OCI-LY3 (cell line): ENCODE results near the gene BCAS2.

Source experiments
- H2AFZ ChIP-seq: fragments of 200-600, 300-600 bp; shearing (Covaris generic); 2 replicates; pipeline ENCODE4 v1.6.0; 2014; ENCODE audit warnings: antibody characterized with exemption, low read depth, low read length
- H3K27ac ChIP-seq: fragments of 200-600, 300-600 bp; sonication (generic); 2 replicates; pipeline ENCODE4 v1.5.1; 2014; ENCODE audit warnings: mild to moderate bottlenecking, low read length, moderate library complexity, mixed read lengths
- H3K27me3 ChIP-seq: fragments of 200-600, 300-600 bp; sonication (generic); 2 replicates; pipeline ENCODE4 v1.6.1; 2014; ENCODE audit warnings: low read depth, low read length, mixed read lengths
- H3K36me3 ChIP-seq: fragments of 200-600, 300-600 bp; sonication (generic); replicated peaks from 2 replicates; pipeline ENCODE3; 2014; ENCODE audit warnings: low read depth, low read length, mixed read lengths
- H3K4me1 ChIP-seq: fragments of 300-600, 200-600 bp; sonication (generic); 2 replicates; pipeline ENCODE4 v1.6.1; 2014; ENCODE audit warnings: low read length, mixed read lengths
- H3K4me2 ChIP-seq: fragments of 200-600, 300-600 bp; sonication (generic); 2 replicates; pipeline ENCODE4 v1.6.1; 2014; ENCODE audit warnings: low read length, mixed read lengths
- H3K4me3 ChIP-seq: fragments of 300-600, 200-600 bp; sonication (generic); 2 replicates; pipeline ENCODE4 v1.5.1; 2014; ENCODE audit warnings: antibody characterized with exemption, mild to moderate bottlenecking, low read length, moderate library complexity
- H3K79me2 ChIP-seq: fragments of 300-600, 200-600 bp; shearing (Covaris generic); 2 replicates; pipeline ENCODE4 v1.6.1; 2014; ENCODE audit warnings: mild to moderate bottlenecking, low read length, mixed read lengths
- H3K9ac ChIP-seq: fragments of 300-600, 200-600 bp; shearing (Covaris generic); 2 replicates; pipeline ENCODE4 v1.6.0; 2014; ENCODE audit warnings: mild to moderate bottlenecking, low read length, moderate library complexity
- H3K9me3 ChIP-seq: fragments of 200-600, 300-600 bp; shearing (Covaris generic); 2 replicates; pipeline ENCODE4 v1.6.1; 2014; ENCODE audit warnings: low read length, mixed read lengths; ENCODE audit not compliant: insufficient read depth
- H4K20me1 ChIP-seq: fragments of 200-600, 300-600 bp; sonication (generic); 2 replicates; pipeline ENCODE4 v1.6.1; 2016; ENCODE audit warnings: low read length, mixed read lengths; ENCODE audit not compliant: insufficient read depth
- EZH2phosphoT487 ChIP-seq: fragments of 200-600 bp; shearing (Covaris generic); IDR thresholded peaks from 2 replicates; pipeline ENCODE4 v1.6.1; 2018; ENCODE audit warnings: antibody characterized with exemption, mixed run types, low read depth
- TF ChIP-seq, protein P1 (sequence below): fragments of 200-600, 300-600 bp; sonication (generic); IDR thresholded peaks from 2 replicates; pipeline ENCODE4 v1.5.1; 2014; ENCODE audit warnings: antibody characterized with exemption, low read length, low read depth

BCAS2 gene

DNA sequence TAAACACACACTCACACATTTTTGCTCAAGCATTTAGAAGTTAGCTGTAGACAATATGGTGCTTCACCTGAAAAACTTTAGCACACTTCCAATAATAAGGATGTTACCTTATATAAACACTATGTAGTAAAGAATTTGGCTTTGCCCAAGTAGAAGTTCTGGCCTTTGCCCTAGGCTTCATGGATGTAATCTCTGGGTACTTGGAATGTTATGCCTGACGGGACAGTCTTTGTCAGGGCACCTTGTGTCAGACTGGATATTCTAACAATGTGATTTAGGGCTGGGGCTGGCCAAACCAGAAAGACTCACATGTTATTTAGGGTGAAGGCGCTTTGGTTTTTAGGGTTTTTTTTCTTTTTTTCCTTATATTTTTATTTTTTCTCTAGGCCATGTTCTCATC lies 35.6 kb downstream of the BCAS2 start:
- Histone ChIP-seq H3K9ac (no peak overlapping the region), H2AFZ (no peak overlapping the region), H3K36me3 (no peaks in the 10 kb centered on the region), H3K9me3 (no peaks in the 10 kb centered on the region), H3K4me3 (no peak overlapping the region), H3K27me3 (no peaks in the 10 kb centered on the region), H3K79me2 (no peaks in the 10 kb centered on the region), H3K4me1 (no peaks in the 10 kb centered on the region), H4K20me1 (no peaks in the 10 kb centered on the region), H3K27ac (no peak overlapping the region), H3K4me2 (no peak overlapping the region)
- TF ChIP-seq, protein P1, sequence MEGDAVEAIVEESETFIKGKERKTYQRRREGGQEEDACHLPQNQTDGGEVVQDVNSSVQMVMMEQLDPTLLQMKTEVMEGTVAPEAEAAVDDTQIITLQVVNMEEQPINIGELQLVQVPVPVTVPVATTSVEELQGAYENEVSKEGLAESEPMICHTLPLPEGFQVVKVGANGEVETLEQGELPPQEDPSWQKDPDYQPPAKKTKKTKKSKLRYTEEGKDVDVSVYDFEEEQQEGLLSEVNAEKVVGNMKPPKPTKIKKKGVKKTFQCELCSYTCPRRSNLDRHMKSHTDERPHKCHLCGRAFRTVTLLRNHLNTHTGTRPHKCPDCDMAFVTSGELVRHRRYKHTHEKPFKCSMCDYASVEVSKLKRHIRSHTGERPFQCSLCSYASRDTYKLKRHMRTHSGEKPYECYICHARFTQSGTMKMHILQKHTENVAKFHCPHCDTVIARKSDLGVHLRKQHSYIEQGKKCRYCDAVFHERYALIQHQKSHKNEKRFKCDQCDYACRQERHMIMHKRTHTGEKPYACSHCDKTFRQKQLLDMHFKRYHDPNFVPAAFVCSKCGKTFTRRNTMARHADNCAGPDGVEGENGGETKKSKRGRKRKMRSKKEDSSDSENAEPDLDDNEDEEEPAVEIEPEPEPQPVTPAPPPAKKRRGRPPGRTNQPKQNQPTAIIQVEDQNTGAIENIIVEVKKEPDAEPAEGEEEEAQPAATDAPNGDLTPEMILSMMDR: no peak
- no peak for TF ChIP-seq EZH2phosphoT487

DNA sequence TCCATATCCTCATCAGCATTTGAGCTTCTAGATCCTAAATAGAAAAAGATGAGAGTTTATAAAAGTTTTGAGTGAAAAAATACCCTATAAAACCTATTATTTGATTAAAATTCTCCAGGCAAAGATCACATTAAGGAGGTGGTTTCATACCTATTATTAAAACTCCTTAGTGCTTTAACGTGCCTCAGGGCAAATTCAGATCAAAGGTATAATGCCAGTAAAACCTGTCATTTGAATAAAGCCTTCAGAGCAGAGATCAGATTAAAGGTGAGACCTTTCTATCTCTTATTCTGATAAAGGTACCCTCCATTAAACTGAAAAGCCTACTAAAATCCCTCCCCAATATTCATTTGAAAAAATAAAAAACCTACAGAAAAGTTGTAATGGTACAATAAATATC lies 36.1 kb downstream of the BCAS2 start:
- Histone ChIP-seq H3K4me2 (no peak overlapping the region), H3K79me2 (no peaks in the 10 kb centered on the region), H3K27ac (no peak overlapping the region), H4K20me1 (no peaks in the 10 kb centered on the region), H3K9me3 (no peaks in the 10 kb centered on the region), H2AFZ (no peak overlapping the region), H3K9ac (no peak overlapping the region), H3K27me3 (no peaks in the 10 kb centered on the region), H3K4me1 (no peaks in the 10 kb centered on the region), H3K4me3 (no peak overlapping the region), H3K36me3 (no peaks in the 10 kb centered on the region)
- TF ChIP-seq EZH2phosphoT487: no peak
- TF ChIP-seq, protein P1: no peak

DNA sequence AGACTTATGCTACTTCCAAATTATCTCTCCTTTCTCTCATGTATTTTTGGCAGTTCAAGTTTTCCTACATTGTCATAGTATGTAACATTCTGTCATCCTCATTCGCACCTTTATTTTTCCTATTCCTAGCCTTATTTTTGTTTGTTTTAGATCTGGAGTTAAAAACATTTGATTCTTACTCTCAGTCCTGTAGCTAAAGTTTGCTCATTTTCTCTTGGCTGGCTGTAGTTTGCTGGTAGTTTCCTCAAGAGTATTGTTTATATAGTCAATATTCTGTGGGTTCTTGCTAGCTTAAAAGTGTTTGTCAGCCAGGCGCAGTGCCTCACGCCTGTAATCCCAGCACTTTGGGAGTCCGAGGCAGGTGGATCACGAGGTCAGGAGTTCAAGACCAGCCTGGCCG lies 40.6 kb downstream of the BCAS2 start:
- Histone ChIP-seq H4K20me1 (no peaks in the 10 kb centered on the region), H3K4me3 (no peak overlapping the region), H3K9me3 (no peaks in the 10 kb centered on the region), H2AFZ (no peak overlapping the region), H3K9ac (no peak overlapping the region), H3K79me2 (no peaks in the 10 kb centered on the region), H3K27me3 (no peaks in the 10 kb centered on the region), H3K36me3 (no peaks in the 10 kb centered on the region), H3K27ac (no peak overlapping the region), H3K4me1 (no peaks in the 10 kb centered on the region), H3K4me2 (no peak overlapping the region)
- TF ChIP-seq, protein P1: no peak
- TF ChIP-seq EZH2phosphoT487: no peak

DNA sequence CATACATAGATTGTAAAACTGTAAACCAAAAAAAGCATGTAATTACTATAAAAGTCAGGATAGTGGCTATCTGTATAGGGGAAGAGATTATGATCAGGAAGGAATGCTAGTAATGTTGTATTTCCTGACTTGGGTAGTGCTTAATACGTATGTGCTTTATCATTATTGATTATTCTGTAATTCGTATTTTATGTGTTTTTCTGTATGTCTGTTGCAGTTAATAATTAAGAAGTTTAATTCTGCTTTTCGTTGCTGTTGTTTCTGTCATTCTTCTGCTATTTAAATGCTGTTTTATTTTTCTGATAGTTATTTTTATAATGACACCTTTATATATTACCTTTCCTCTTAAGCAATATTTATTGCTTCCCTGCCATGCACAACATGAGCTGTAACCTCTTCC lies 41.1 kb downstream of the BCAS2 start:
- no peaks in the 10 kb centered on the region for H3K79me2 ChIP-seq
- H3K4me2 ChIP-seq: no peak overlapping the region
- no peaks in the 10 kb centered on the region for H3K4me1 ChIP-seq
- TF ChIP-seq, protein P1: no peak
- TF ChIP-seq EZH2phosphoT487: no peak
- no peaks in the 10 kb centered on the region for H3K36me3 ChIP-seq
- H2AFZ ChIP-seq: no peak overlapping the region
- H4K20me1 ChIP-seq: no peaks in the 10 kb centered on the region
- no peak overlapping the region for H3K9ac ChIP-seq
- no peak overlapping the region for H3K4me3 ChIP-seq
- H3K9me3 ChIP-seq: no peaks in the 10 kb centered on the region
- H3K27me3 ChIP-seq: no peaks in the 10 kb centered on the region
- H3K27ac ChIP-seq: no peak overlapping the region
